Neuronal stem cell (in vitro differentiated cells): ENCODE measurements around the gene TMEM154.
A peak's percentile ranks its signal among the peaks of the same experiment; 100 is the strongest.

ENCODE experiments used
- DNase-seq: peaks from one replicate; pipeline ENCODE4 v3.0.0-alpha.2; 2013; ENCODE audit warnings: low spot score
- H2AFZ ChIP-seq: one replicate; pipeline ENCODE4 v1.6.1; 2013; ENCODE audit warnings: mild to moderate bottlenecking, low read length, inconsistent platforms
- H2AK5ac ChIP-seq: 2 replicates; pipeline ENCODE4 v1.6.1; 2013; ENCODE audit warnings: low read depth, mild to moderate bottlenecking, inconsistent platforms, low read length, moderate library complexity, mixed read lengths
- H2BK120ac ChIP-seq: 2 replicates; pipeline ENCODE4 v1.6.1; 2013; ENCODE audit warnings: low read depth, mild to moderate bottlenecking, inconsistent platforms, low read length, moderate library complexity, mixed read lengths
- H2BK12ac ChIP-seq: one replicate; pipeline ENCODE4 v1.6.1; 2013; ENCODE audit warnings: low read length, inconsistent platforms
- H2BK15ac ChIP-seq: 2 replicates; pipeline ENCODE4 v1.6.1; 2013; ENCODE audit warnings: mild to moderate bottlenecking, low read length, inconsistent platforms, mixed read lengths
- H2BK5ac ChIP-seq: one replicate; pipeline ENCODE4 v1.6.1; 2013; ENCODE audit warnings: inconsistent platforms, mild to moderate bottlenecking, low read length, moderate library complexity
- H3K14ac ChIP-seq: one replicate; pipeline ENCODE4 v1.6.1; 2013; ENCODE audit warnings: low read length, inconsistent platforms
- H3K18ac ChIP-seq: 2 replicates; pipeline ENCODE4 v1.6.1; 2013; ENCODE audit warnings: low read length, inconsistent platforms
- H3K23ac ChIP-seq: 2 replicates; pipeline ENCODE4 v1.6.1; 2013; ENCODE audit warnings: low read depth, mild to moderate bottlenecking, mixed read lengths, low read length, inconsistent platforms; ENCODE audit not compliant: poor library complexity
- H3K27ac ChIP-seq: replicated peaks from 3 replicates; pipeline ENCODE4 v1.5.1; 2013; ENCODE audit warnings: low read length, inconsistent platforms
- H3K27me3 ChIP-seq, 3 experiments: 2 replicates each; pipeline ENCODE4 v1.6.1; 2013; ENCODE audit warnings: low read length in 3 of 3, mild to moderate bottlenecking in 2 of 3, inconsistent platforms in 1 of 3, low read depth in 1 of 3, mixed read lengths in 1 of 3, moderate library complexity in 1 of 3; ENCODE audit not compliant: control insufficient read depth in 3 of 3, insufficient read depth in 3 of 3
- H3K36me3 ChIP-seq, 2 donors: replicated peaks in 1 of 2; 2 replicates each; pipeline ENCODE4 v1.6.1; 2013; ENCODE audit warnings: low read length in 2 of 2; ENCODE audit not compliant: control insufficient read depth in 2 of 2, insufficient read depth in 2 of 2
- H3K4ac ChIP-seq: 2 replicates; pipeline ENCODE4 v1.6.1; 2013; ENCODE audit warnings: inconsistent platforms, mild to moderate bottlenecking, low read length, moderate library complexity
- H3K4me1 ChIP-seq, 2 donors: 1 replicate in 1 of 2; 2 replicates in 1 of 2; pipeline ENCODE4 v1.6.1; 2013; ENCODE audit warnings: low read length in 2 of 2, low read depth in 1 of 2; ENCODE audit not compliant: control insufficient read depth in 2 of 2, insufficient read depth in 1 of 2
- H3K4me2 ChIP-seq: one replicate; pipeline ENCODE4 v1.6.1; 2013; ENCODE audit warnings: mild to moderate bottlenecking, low read length, inconsistent platforms; ENCODE audit not compliant: insufficient read depth, poor library complexity, severe bottlenecking
- H3K4me3 ChIP-seq, 2 donors: 2 replicates each; pipeline ENCODE4 v1.5.1; 2013; ENCODE audit warnings: low read length in 2 of 2, mild to moderate bottlenecking in 2 of 2, inconsistent platforms in 1 of 2, moderate library complexity in 1 of 2
- H3K79me1 ChIP-seq: one replicate; pipeline ENCODE4 v1.6.1; 2013; ENCODE audit warnings: low read depth, mild to moderate bottlenecking, inconsistent platforms, low read length, moderate library complexity
- H3K9ac ChIP-seq: one replicate; pipeline ENCODE4 v1.6.1; 2013; ENCODE audit warnings: mild to moderate bottlenecking, low read depth, low read length, inconsistent platforms; ENCODE audit not compliant: poor library complexity
- H3K9me3 ChIP-seq, 2 donors: replicated peaks in 1 of 2; 2 replicates each; pipeline versions ENCODE3 to v1.6.1; 2013; ENCODE audit warnings: low read length in 2 of 2, mild to moderate bottlenecking in 2 of 2, inconsistent platforms in 1 of 2, low read depth in 1 of 2, mixed read lengths in 1 of 2, moderate library complexity in 1 of 2; ENCODE audit not compliant: control insufficient read depth in 2 of 2, insufficient read depth in 1 of 2
- H4K8ac ChIP-seq: one replicate; pipeline ENCODE4 v1.6.1; 2013; ENCODE audit warnings: low read depth, mild to moderate bottlenecking, inconsistent platforms, low read length, moderate library complexity
- H4K91ac ChIP-seq: one replicate; pipeline ENCODE4 v1.6.1; 2013; ENCODE audit warnings: low read length, low read depth, mild to moderate bottlenecking, inconsistent platforms; ENCODE audit not compliant: poor library complexity
- WGBS, 2 donors: extraction: QIAGEN DNeasy Blood & Tissue Kit; methylation state at CpG; one replicate each; pipeline ENCODE4 v1.1.7; 2013; ENCODE audit warnings: missing lambda C conversion rate in 2 of 2, mixed read lengths in 1 of 2; ENCODE audit not compliant: insufficient read length in 2 of 2, insufficient replicate concordance in 1 of 2; ENCODE audit errors: extremely low coverage in 2 of 2; 5-methylcytosine and 5-hydroxymethylcytosine counted together

TMEM154 gene

DNA sequence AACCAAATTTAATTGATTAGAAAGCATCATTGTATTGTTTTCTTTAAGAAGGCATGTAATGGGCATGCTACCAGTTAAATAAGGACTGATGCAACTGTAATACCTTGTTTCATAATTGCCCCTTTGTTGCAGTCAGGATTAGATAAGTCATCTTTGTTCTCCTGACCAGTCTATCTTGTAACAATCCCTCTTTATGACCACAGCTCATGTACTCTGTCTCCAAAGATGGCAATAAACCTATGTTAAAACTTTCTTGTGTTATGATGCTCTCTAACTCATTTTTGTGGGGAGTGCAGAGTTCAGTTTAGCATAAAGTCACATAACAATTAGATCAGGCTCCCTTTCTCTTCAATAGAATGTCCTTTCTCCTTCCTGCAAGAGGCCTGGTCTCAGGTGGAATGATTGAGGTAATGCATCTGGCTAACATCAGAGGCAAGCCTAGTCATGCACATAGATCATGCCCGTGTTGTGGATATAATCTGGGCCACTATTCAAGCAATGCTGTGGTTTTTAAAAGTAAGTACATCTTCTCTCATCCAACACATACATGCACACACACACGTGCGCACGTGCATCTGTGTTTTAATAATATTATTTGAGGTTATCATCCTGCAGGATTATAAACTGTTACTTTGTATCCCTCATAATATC, 45.6 kb downstream of the TMEM154 start:
- Histone ChIP-seq H2AFZ (no peak overlapping the region), H2BK12ac (no peak overlapping the region), H3K9me3 (no peaks in the 10 kb centered on the region), H2BK120ac (no peak overlapping the region), H3K23ac (no peak overlapping the region), H3K9ac (no peak overlapping the region), H2AK5ac (no peak overlapping the region), H3K4me1 (no peaks in the 10 kb centered on the region), H4K8ac (no peak overlapping the region), H4K91ac (no peak overlapping the region), H3K36me3 (no peaks in the 10 kb centered on the region), H3K4me2 (no peak overlapping the region), H3K79me1 (no peaks in the 10 kb centered on the region), H3K18ac (no peak overlapping the region), H3K27me3 (no peaks in the 10 kb centered on the region), H3K27ac (no peak overlapping the region), H3K14ac (no peak overlapping the region), H3K4me3 (no peak overlapping the region), H2BK5ac (no peak overlapping the region), H2BK15ac (no peak overlapping the region), H3K4ac (no peak overlapping the region)
- DNase-seq, result no peak
- WGBS, 2 donors, result no CpG with 5 or more reads among the region's 4 CpGs

DNA sequence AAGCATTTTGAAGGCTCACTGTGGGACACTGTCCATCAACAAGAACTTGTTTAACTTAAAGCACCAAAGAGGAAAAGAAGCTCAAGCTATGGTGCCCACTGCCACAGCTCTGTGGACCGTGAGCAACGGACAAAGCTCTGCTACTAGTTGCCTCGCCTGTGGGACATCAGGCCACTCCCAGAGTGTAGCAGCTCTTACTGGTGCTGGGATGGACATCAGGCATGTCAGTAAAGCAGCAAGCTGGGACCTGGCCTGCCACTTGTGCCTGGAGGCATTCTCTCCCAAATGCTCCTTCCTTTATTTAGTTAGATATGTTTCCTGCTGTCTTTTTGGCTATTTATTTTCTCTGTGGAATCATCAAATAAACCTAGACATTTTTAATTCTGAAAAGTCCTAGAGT, 46.7 kb downstream of the TMEM154 start:
- no peak for DNase-seq
- H3K4me2 ChIP-seq, result no peak overlapping the region
- H3K4me3 ChIP-seq, result no peak overlapping the region
- no peaks in the 10 kb centered on the region for H3K36me3 ChIP-seq
- no peak overlapping the region for H2BK15ac ChIP-seq
- no peak overlapping the region for H2BK5ac ChIP-seq
- WGBS, 2 donors, result no CpG with 5 or more reads among the region's 3 CpGs
- no peak overlapping the region for H2BK120ac ChIP-seq
- H4K8ac ChIP-seq, result no peak overlapping the region
- no peaks in the 10 kb centered on the region for H3K27me3 ChIP-seq
- no peaks in the 10 kb centered on the region for H3K9me3 ChIP-seq
- no peak overlapping the region for H4K91ac ChIP-seq
- H2AK5ac ChIP-seq, result no peak overlapping the region
- H3K27ac ChIP-seq, result no peak overlapping the region
- H2AFZ ChIP-seq, result no peak overlapping the region
- H3K9ac ChIP-seq, result peak overlapping the region; percentile 45
- no peak overlapping the region for H3K14ac ChIP-seq
- H3K23ac ChIP-seq, result no peak overlapping the region
- H3K79me1 ChIP-seq, result no peaks in the 10 kb centered on the region
- H3K4me1 ChIP-seq, result no peaks in the 10 kb centered on the region
- no peak overlapping the region for H2BK12ac ChIP-seq
- no peak overlapping the region for H3K4ac ChIP-seq
- no peak overlapping the region for H3K18ac ChIP-seq

DNA sequence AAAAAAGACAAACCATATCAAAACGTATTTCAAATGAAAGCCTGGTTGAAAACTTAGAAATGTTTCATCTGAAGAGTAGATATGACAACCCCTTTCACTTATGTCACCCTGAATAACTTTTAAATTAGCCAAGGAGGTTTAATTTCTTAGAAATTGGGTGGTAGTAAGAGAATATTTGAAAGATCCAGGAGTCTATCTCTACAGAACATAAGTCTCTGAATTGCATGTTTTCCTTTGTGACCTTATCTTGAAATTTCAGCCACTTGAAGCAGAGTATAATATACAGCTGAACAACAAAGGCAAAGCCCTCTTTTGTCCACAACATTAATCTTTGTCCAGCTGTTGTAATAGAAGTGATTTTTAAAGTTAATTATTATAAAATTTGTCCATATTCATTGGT, 49.5 kb downstream of the TMEM154 start:
- no peaks in the 10 kb centered on the region for H3K9me3 ChIP-seq
- H3K18ac ChIP-seq, result no peak overlapping the region
- no peak overlapping the region for H3K4me3 ChIP-seq
- no peaks in the 10 kb centered on the region for H3K79me1 ChIP-seq
- DNase-seq, result no peak
- H2BK120ac ChIP-seq, result no peak overlapping the region
- no peaks in the 10 kb centered on the region for H3K4me1 ChIP-seq
- H3K27ac ChIP-seq, result no peak overlapping the region
- H2BK12ac ChIP-seq, result no peak overlapping the region
- H3K4me2 ChIP-seq, result no peak overlapping the region
- no peaks in the 10 kb centered on the region for H3K27me3 ChIP-seq
- no peak overlapping the region for H3K4ac ChIP-seq
- H2BK5ac ChIP-seq, result no peak overlapping the region
- no peak overlapping the region for H3K9ac ChIP-seq
- WGBS, 2 donors, result no CpG with 5 or more reads among the region's 1 CpG
- H2AFZ ChIP-seq, result no peak overlapping the region
- no peak overlapping the region for H3K23ac ChIP-seq
- H3K36me3 ChIP-seq, result no peaks in the 10 kb centered on the region
- no peak overlapping the region for H2BK15ac ChIP-seq
- H4K91ac ChIP-seq, result no peak overlapping the region
- no peak overlapping the region for H3K14ac ChIP-seq
- no peak overlapping the region for H2AK5ac ChIP-seq
- no peak overlapping the region for H4K8ac ChIP-seq

DNA sequence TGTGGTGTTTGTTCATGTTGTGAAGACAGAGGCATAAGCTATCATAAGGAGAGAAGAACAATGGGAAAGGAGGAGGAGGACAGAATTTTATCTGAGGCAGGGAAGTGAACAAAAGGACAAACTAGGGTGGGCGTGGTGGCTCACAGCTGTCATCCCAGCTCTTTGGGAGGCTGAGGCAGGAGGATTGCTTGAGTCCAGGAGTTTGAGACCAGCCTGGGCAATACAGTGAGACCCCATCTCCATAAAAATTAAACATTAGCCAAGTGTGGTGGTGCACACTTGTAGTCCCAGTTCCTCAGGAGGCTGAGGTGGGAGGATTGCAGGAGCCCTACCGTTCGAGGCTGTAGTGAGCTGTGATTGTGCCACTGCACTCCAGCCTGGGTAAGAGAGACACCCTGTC, 49.9 kb downstream of the TMEM154 start:
- H2AK5ac ChIP-seq, result no peak overlapping the region
- no peak overlapping the region for H2AFZ ChIP-seq
- no peaks in the 10 kb centered on the region for H3K27me3 ChIP-seq
- no peak overlapping the region for H2BK5ac ChIP-seq
- H3K27ac ChIP-seq, result no peak overlapping the region
- H4K91ac ChIP-seq, result no peak overlapping the region
- WGBS, 2 donors, result no CpG with 5 or more reads among the region's 3 CpGs
- no peaks in the 10 kb centered on the region for H3K79me1 ChIP-seq
- H3K4ac ChIP-seq, result no peak overlapping the region
- H3K18ac ChIP-seq, result no peak overlapping the region
- no peak overlapping the region for H3K14ac ChIP-seq
- no peak overlapping the region for H4K8ac ChIP-seq
- no peaks in the 10 kb centered on the region for H3K9me3 ChIP-seq
- H3K36me3 ChIP-seq, result no peaks in the 10 kb centered on the region
- H2BK15ac ChIP-seq, result no peak overlapping the region
- H3K9ac ChIP-seq, result no peak overlapping the region
- no peak overlapping the region for H3K23ac ChIP-seq
- no peak overlapping the region for H3K4me3 ChIP-seq
- no peak overlapping the region for H2BK120ac ChIP-seq
- H3K4me2 ChIP-seq, result no peak overlapping the region
- no peak for DNase-seq
- H3K4me1 ChIP-seq, result no peaks in the 10 kb centered on the region
- H2BK12ac ChIP-seq, result no peak overlapping the region
